Vagina (tissue), 2 donors: ENCODE data around the gene BGN.

Experiments used
- CTCF ChIP-seq, 3 experiments: fragments of 450-650 bp in 2 of 3; fragments of 200-600 bp in 1 of 3; sonication (generic) in 1 of 3; IDR thresholded peaks; one replicate each; pipeline ENCODE4 v1.5.1; 2017 to 2019; ENCODE audit warnings: antibody characterized with exemption in 3 of 3, mild to moderate bottlenecking in 2 of 3, moderate library complexity in 2 of 3
- POLR2A ChIP-seq, 2 donors: fragments of 450-650 bp; IDR thresholded peaks; one replicate each; pipeline ENCODE4 v1.6.1; 2017; ENCODE audit warnings: antibody characterized with exemption in 2 of 2, mild to moderate bottlenecking in 2 of 2, moderate library complexity in 2 of 2
- POLR2AphosphoS5 ChIP-seq, 2 donors: sonication (generic); formaldehyde crosslinking; IDR thresholded peaks; one replicate each; pipeline ENCODE4 v1.9.0; 2017; ENCODE audit warnings: antibody characterized with exemption in 2 of 2, mild to moderate bottlenecking in 2 of 2, low read depth in 1 of 2; ENCODE audit not compliant: insufficient read depth in 1 of 2

DNA sequence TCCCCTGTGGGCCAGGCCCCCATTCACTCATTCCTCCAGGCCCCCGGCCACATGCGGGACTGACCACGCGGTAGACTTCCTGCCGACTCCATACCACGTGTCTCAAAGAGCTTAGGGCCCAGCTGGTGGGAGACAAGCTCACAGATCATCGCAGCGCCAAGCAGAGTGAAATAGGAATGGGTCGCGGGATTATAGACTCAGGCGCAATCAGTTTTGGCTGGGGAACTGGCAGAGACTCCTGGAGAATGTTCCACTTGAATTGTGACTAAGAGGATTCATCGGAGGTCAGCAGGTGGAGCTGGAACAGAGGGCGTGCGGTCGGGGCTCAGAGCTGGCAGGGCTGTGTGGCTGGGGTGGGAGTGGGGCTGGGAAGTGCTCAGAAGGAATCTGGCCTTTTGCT, 38.3 kb downstream of the BGN start:
- TF ChIP-seq POLR2A (IDR thresholded peaks at IDR 0.05) (no peak), CTCF (IDR thresholded peaks at IDR 0.05) (no peak), POLR2AphosphoS5 (IDR thresholded peaks at IDR 0.05; ENCODE audit: insufficient read depth in 1 of 2, low read depth in 1 of 2) (no peak)
